Endothelial cell (in vitro differentiated cells): ENCODE measurements around the gene CD8A. TPM values are rescaled to one million over a fixed set of nuclear protein-coding genes. Genes with fewer than 3 reads are reported as not detected.
A peak's percentile ranks its signal among the peaks of the same experiment; 100 is the strongest.

Experiments used
- DNase-seq: peaks from one replicate; pipeline ENCODE4 v3.0.0; 2021; ENCODE audit warnings: low spot score
- H3K27ac Mint-ChIP-seq: one replicate; pipeline ENCODE4 v1.8.0; 2021; ENCODE audit warnings: mixed read lengths, inconsistent platforms; ENCODE audit not compliant: unreplicated experiment
- H3K27me3 Mint-ChIP-seq: one replicate; pipeline ENCODE4 v1.8.0; 2021; ENCODE audit warnings: mild to moderate bottlenecking, moderate library complexity, mixed read lengths, inconsistent platforms; ENCODE audit not compliant: unreplicated experiment
- H3K36me3 Mint-ChIP-seq: one replicate; pipeline ENCODE4 v1.8.0; 2021; ENCODE audit warnings: mild to moderate bottlenecking, low read depth, mixed read lengths, inconsistent platforms; ENCODE audit not compliant: unreplicated experiment
- H3K4me1 Mint-ChIP-seq: one replicate; pipeline ENCODE4 v1.8.0; 2021; ENCODE audit warnings: mild to moderate bottlenecking, mixed read lengths, inconsistent platforms; ENCODE audit not compliant: unreplicated experiment
- H3K4me3 Mint-ChIP-seq: one replicate; pipeline ENCODE4 v1.8.0; 2021; ENCODE audit warnings: mild to moderate bottlenecking, mixed read lengths, inconsistent platforms; ENCODE audit not compliant: unreplicated experiment
- H3K9me3 Mint-ChIP-seq: one replicate; pipeline ENCODE4 v1.8.0; 2021; ENCODE audit warnings: mixed read lengths, inconsistent platforms; ENCODE audit not compliant: unreplicated experiment
- CTCF ChIP-seq: fragments of 200-600 bp; sonication (generic); IDR thresholded peaks from one replicate; pipeline ENCODE4 v1.5.0; 2021; ENCODE audit warnings: antibody characterized with exemption; ENCODE audit not compliant: unreplicated experiment
- total RNA-seq: library from RNA; stranded (reverse); fragmentation: NEBNext Ultra II Directional; extraction: Animal tissue kit (Norgen Biotek cat#: 25700); gene quantifications from one replicate; pipeline ENCODE4 v1.2.1, GENCODE V29; 2021; ENCODE audit not compliant: unreplicated experiment

Gene CD8A
- total RNA-seq, 1 donor from 2014 or later = not detected

GRCh38 chr2:86774862-86775261 is 15.9 kb downstream of the CD8A start:
- H3K4me3 Mint-ChIP-seq = no peak overlapping the region
- H3K9me3 Mint-ChIP-seq = no peaks in the 10 kb centered on the region
- DNase-seq = no peak
- peaks cover 18% of the 10 kb centered on the region for H3K36me3 Mint-ChIP-seq
- peaks cover under 1% of the 10 kb centered on the region for H3K27me3 Mint-ChIP-seq
- TF ChIP-seq CTCF = no peak
- H3K4me1 Mint-ChIP-seq = no peaks in the 10 kb centered on the region
- no peak overlapping the region for H3K27ac Mint-ChIP-seq

- Mint-ChIP-seq H3K27me3 (peaks cover 3% of the 10 kb centered on the region), H3K4me1 (no peaks in the 10 kb centered on the region), H3K36me3 (peaks cover 18% of the 10 kb centered on the region), H3K4me3 (no peak overlapping the region), H3K27ac (no peak overlapping the region), H3K9me3 (no peaks in the 10 kb centered on the region)
- TF ChIP-seq CTCF = no peak
- no peak for DNase-seq
These were observed 18.1 kb downstream of the CD8A start for GRCh38 chr2:86772611-86773010.

GRCh38 chr2:86770816-86771301 is 19.9 kb downstream of the CD8A start:
- no peak for DNase-seq
- Mint-ChIP-seq H3K9me3 (no peaks in the 10 kb centered on the region), H3K4me1 (no peaks in the 10 kb centered on the region), H3K36me3 (peaks cover 18% of the 10 kb centered on the region), H3K27ac (no peak overlapping the region), H3K4me3 (no peak overlapping the region), H3K27me3 (peaks cover 3% of the 10 kb centered on the region)
- peak; percentile 33 for TF ChIP-seq CTCF

GRCh38 chr2:86769838-86770237 is 20.9 kb downstream of the CD8A start:
- no peak overlapping the region for H3K27ac Mint-ChIP-seq
- H3K36me3 Mint-ChIP-seq = peaks cover 16% of the 10 kb centered on the region

More at GRCh38 chr2:86769838-86770237, 20.9 kb downstream of the CD8A start:
- H3K27me3 Mint-ChIP-seq = peaks cover 3% of the 10 kb centered on the region
- H3K4me3 Mint-ChIP-seq = no peak overlapping the region
- H3K9me3 Mint-ChIP-seq = no peaks in the 10 kb centered on the region
- DNase-seq = no peak
- no peak for TF ChIP-seq CTCF
- no peaks in the 10 kb centered on the region for H3K4me1 Mint-ChIP-seq
